NCI-H69 (cell line): ENCODE data around the gene MAP2K7.
"Not testable (repeated sequence)": the region's sequence is repeated elsewhere in the genome, so short reads cannot be mapped to it uniquely, and the experiment has no call there.

ENCODE experiments used
- DNase-seq: peaks from one replicate; lab custom pipeline; 2025; lab: John Stamatoyannopoulos, UW

The MAP2K7 gene

DNA sequence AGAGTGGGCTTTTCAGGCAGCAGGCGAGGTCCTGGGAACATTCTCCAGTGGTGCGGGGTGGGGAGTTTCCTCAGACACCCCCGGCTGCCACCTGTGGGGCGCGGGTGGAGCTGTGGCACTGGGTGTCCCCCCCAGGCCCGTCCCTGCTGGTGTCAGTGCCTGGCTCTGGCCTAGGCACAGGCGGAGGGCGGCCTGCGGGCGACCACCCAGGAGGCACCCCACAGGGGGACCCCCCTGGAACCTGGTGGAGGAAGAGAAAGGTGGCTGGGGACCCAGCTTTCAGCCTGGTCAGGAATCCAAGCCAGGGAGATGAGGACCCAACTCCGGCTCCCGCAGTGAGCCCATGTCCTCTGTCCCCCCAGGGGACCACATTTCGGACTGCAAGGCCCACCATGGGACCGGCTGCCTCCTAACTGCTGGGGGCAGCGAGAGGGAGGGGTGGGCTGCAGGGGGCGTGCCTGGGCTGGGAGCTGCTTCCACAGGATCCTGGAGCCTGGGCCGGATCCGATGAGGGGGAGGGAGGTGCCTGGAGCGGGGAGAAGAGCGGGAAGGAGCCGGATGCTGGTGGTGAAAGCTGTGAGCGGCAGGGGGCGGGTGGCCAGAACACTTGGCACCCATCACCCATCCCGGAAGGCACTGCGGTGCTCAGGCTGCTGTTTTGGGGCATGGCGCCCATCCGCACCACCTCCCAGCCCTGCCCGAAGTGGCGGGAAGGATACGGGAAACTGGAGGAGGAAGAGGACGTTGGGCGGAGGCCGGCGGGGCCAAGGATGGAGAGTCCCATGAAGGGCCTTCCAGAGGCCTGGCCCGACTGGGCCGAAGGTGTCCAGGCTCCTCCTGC lies 27.8 kb downstream of the MAP2K7 start:
- no peak for DNase-seq

- DNase-seq: no peak
Observed at GRCh38 chr19:7932276-7932929, 28.7 kb downstream of the MAP2K7 start.

GRCh38 chr19:7932930-7933300 lies 29.2 kb downstream of the MAP2K7 start:
- DNase-seq: no peak

DNA sequence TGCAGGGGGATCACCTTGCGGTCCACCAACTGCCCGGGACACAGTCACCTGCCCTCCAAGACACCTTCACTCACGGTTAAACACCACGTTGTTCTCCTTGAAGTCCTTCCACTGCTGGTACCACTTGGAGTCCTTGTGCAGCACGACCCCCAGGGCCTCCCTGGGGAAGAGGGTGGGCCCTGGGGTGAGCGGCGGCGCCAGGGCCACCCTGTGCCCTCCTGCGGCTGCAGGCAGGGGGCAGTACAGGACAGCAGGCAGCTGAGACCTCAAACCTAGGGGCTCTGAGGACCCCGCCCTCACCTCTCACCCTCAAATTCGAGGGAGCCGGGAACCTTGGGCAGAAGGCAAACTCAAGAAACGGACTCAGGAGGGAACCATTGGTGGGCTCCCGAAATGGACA lies 29.7 kb downstream of the MAP2K7 start:
- DNase-seq: no peak

- no peak for DNase-seq
Observed at GRCh38 chr19:7933828-7934725, 30.4 kb downstream of the MAP2K7 start.

DNA sequence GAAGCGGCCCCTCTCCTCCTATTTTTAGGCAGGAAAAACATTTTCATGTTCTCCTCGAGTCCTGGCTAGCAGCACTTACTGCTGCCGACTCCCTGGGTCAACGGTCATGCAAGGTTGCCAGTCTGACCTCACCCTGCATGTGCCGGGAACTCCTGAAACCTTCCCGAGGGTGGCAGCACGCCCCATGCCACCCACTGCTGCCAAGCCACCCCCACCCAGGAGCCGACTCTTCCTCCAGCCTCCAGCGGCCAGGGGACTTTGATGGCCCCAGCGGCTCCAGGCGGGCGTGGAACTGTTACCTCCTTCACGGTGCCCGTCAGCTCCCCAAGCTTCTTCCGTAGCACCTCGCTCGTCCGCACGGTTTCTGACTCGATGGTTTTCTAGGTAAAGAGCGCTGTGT lies 31.1 kb downstream of the MAP2K7 start:
- no peak for DNase-seq

GRCh38 chr19:7940841-7941240 lies 37.2 kb downstream of the MAP2K7 start:
- DNase-seq: no peak

GRCh38 chr19:7941895-7942596 lies 38.4 kb downstream of the MAP2K7 start:
- no peak for DNase-seq

GRCh38 chr19:7942981-7943443 lies 39.3 kb downstream of the MAP2K7 start:
- peak; percentile 36 for DNase-seq

GRCh38 chr19:7943444-7944176 lies 39.9 kb downstream of the MAP2K7 start, which contains the start of gene TIMM44:
TSS of gene TIMM44 (minus strand) at chr19:7943666. CDS start at chr19:7943651, 15 bp downstream.
- DNase-seq: peak; percentile 100

DNA sequence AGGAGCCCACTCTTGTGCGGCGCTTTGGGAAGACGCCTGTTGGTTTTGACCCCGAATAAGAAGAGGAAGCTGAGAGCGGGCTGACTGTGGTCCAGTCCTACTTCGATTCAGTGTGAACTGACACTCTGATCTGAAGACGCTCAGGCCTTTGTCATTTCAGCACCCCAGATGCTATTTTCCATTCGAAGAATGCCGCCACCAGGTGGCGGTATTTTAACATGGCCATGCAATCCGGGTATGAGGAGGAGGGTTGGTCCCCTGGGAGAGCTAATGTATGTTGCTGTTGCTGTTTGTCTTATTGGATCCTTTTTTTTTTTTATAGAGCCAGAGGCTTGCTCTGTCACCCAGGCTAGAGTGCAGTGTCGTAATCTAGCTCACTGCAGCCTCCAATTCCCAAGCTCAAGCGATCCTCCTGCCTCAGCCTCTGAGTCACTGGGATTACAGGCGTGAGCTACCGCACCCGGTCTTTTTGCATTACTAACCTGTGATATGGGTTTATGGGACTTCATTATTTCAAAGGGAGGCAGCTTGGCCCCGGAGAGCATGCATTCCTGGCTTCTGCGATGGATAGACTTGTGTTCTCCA lies 40.6 kb downstream of the MAP2K7 start:
- peak; percentile 96 for DNase-seq

GRCh38 chr19:7947939-7948338 lies 44.3 kb downstream of the MAP2K7 start:
- no peak for DNase-seq

DNA sequence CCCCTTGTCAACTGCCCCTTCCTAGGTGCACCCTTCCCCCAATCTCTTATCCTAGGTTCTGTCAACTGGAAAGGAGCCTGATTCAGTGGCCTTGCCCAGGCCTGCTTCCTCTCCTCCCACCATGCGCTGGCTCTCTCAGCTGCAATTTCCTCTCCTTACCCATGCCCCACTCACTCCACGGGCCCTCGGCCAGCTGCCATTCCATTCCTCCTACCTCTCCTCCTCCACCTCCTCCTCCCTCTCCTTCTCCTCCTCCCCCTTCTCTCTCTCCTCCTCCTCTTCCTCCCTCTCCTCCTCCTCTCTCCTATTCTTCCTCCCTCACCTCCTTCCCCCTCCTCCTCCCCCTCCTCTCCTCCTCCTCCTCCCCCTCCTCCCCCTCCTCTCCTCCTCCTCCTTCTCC lies 49.4 kb downstream of the MAP2K7 start:
- DNase-seq: no peak

GRCh38 chr19:7953576-7953975 lies 49.9 kb downstream of the MAP2K7 start:
- no peak for DNase-seq

- DNase-seq: no peak
Observed at GRCh38 chr19:7955696-7956095, 52.0 kb downstream of the MAP2K7 start.

GRCh38 chr19:7959211-7959610 lies 55.5 kb downstream of the MAP2K7 start:
- DNase-seq: no peak

DNA sequence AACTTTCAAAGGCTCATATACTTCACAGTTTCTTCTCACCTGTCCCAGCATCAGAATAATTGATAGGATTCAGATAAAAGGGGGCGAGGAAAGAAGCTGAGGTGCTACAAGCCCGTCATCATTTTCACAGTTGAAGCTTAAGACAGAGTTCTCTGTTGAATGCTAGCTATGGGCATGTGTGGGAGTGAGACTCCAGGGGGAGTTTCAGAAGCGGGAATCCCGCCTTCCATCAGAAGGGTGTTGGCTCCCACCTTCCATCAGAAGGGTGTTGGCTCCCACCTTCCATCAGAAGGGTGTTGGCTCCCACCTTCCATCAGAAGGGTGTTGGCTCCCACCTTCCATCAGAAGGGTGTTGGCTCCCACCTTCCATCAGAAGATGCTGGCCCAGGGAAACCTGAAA lies 57.4 kb downstream of the MAP2K7 start:
- DNase-seq: not testable (repeated sequence)

- DNase-seq: no peak
Observed at GRCh38 chr19:7961920-7962626, 58.4 kb downstream of the MAP2K7 start.

- no peak for DNase-seq
Observed at GRCh38 chr19:7962644-7963268, 59.1 kb downstream of the MAP2K7 start.
